CD1c-positive myeloid dendritic cell (primary cell): ENCODE measurements around the gene TCFL5.

Experiments used
- DNase-seq: peaks from one replicate; pipeline ENCODE4 v3.0.0-alpha.2; 2016; ENCODE audit errors: extremely low spot score

The TCFL5 gene

GRCh38 chr20:62896526-62896925 lies 34.9 kb upstream of the TCFL5 start:
- no peak for DNase-seq

GRCh38 chr20:62895539-62895938 lies 33.9 kb upstream of the TCFL5 start:
- DNase-seq = no peak

GRCh38 chr20:62894261-62894660 lies 32.6 kb upstream of the TCFL5 start:
- DNase-seq = no peak

- no peak for DNase-seq
Measured at GRCh38 chr20:62893700-62894099, 32.1 kb upstream of the TCFL5 start.

GRCh38 chr20:62892348-62893304 lies 31.0 kb upstream of the TCFL5 start:
- no peak for DNase-seq

- DNase-seq = no peak
Measured at GRCh38 chr20:62891111-62891510, 29.5 kb upstream of the TCFL5 start.

GRCh38 chr20:62890444-62890843 lies 28.8 kb upstream of the TCFL5 start:
- DNase-seq = no peak

- DNase-seq = no peak
Measured at GRCh38 chr20:62889871-62890270, 28.2 kb upstream of the TCFL5 start.

GRCh38 chr20:62889411-62889810 lies 27.8 kb upstream of the TCFL5 start:
- no peak for DNase-seq

- no peak for DNase-seq
Measured at GRCh38 chr20:62888910-62889309, 27.3 kb upstream of the TCFL5 start.

- DNase-seq = no peak
Measured at GRCh38 chr20:62888406-62888805, 26.8 kb upstream of the TCFL5 start.

GRCh38 chr20:62887860-62888239 lies 26.2 kb upstream of the TCFL5 start:
- DNase-seq = no peak

GRCh38 chr20:62887152-62887859 lies 25.7 kb upstream of the TCFL5 start:
- DNase-seq = peak; percentile 13

GRCh38 chr20:62886709-62887058 lies 25.1 kb upstream of the TCFL5 start:
- no peak for DNase-seq

- no peak for DNase-seq
Measured at GRCh38 chr20:62885896-62886708, 24.5 kb upstream of the TCFL5 start.

GRCh38 chr20:62885046-62885895 lies 23.6 kb upstream of the TCFL5 start:
- no peak for DNase-seq

GRCh38 chr20:62884556-62884955 lies 22.9 kb upstream of the TCFL5 start:
- no peak for DNase-seq

- no peak for DNase-seq
Measured at GRCh38 chr20:62882426-62882825, 20.8 kb upstream of the TCFL5 start.

- DNase-seq = no peak
Measured at GRCh38 chr20:62881662-62882395, 20.2 kb upstream of the TCFL5 start.

GRCh38 chr20:62880935-62881661 lies 19.5 kb upstream of the TCFL5 start:
- no peak for DNase-seq
